Activated naive CD4-positive, alpha-beta T cell treated with anti-CD3 and anti-CD28 coated beads, Interleukin-2, amount 50 U/mL, for 24 hours (primary cell): ENCODE measurements around the gene DNAJA1.
A peak's percentile ranks its signal among the peaks of the same experiment; 100 is the strongest.
"Not testable (repeated sequence)": the region's sequence is repeated elsewhere in the genome, so short reads cannot be mapped to it uniquely, and the experiment has no call there.

Source experiments
- H3K27ac Mint-ChIP-seq: one replicate; pipeline ENCODE4 v1.8.0; 2021; ENCODE audit warnings: mild to moderate bottlenecking, mixed read lengths
- H3K27me3 Mint-ChIP-seq: one replicate; pipeline ENCODE4 v1.8.0; 2021; ENCODE audit warnings: mixed read lengths
- H3K36me3 Mint-ChIP-seq: one replicate; pipeline ENCODE4 v1.8.0; 2021; ENCODE audit warnings: mixed read lengths
- H3K4me1 Mint-ChIP-seq: one replicate; pipeline ENCODE4 v1.8.0; 2021; ENCODE audit warnings: mixed read lengths
- H3K4me3 Mint-ChIP-seq: one replicate; pipeline ENCODE4 v1.8.0; 2021; ENCODE audit warnings: mild to moderate bottlenecking, mixed read lengths
- H3K9me3 Mint-ChIP-seq: one replicate; pipeline ENCODE4 v1.8.0; 2021; ENCODE audit warnings: mixed read lengths

The DNAJA1 gene

DNA sequence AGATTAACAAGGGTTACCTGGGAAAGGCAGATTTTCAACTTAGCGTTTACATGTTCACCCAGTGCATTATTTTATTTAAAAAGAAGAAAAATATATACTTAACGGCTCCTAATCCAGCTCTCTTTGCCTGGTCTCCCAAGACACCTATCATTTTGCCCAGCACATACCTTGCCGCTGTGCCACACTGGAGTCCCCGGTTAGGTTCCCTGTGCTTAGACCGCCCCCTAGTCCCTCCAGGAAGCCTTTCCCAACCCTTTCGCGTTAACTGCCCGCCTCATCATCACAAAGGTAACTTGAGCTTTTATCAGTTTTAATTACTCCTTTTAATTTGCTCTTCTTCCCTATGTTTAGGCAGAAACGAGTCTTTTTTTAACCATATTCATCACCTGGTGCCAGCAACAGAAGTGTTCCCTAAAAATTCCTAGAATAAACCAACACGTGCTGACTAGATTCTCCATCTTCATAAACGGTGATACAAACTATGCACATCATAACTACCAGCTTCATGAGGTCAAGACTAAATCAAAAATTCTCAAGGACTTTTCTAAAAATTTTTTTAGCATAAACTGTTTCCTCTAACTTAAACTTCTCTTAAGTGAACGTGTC lies 19.7 kb downstream of the DNAJA1 start:
- Mint-ChIP-seq H3K9me3 (no peaks in the 10 kb centered on the region), H3K4me1 (peaks cover 30% of the 10 kb centered on the region), H3K27me3 (no peaks in the 10 kb centered on the region), H3K36me3 (peaks cover 10% of the 10 kb centered on the region), H3K27ac (peak overlapping the region; percentile 46), H3K4me3 (peak overlapping the region; percentile 82)

DNA sequence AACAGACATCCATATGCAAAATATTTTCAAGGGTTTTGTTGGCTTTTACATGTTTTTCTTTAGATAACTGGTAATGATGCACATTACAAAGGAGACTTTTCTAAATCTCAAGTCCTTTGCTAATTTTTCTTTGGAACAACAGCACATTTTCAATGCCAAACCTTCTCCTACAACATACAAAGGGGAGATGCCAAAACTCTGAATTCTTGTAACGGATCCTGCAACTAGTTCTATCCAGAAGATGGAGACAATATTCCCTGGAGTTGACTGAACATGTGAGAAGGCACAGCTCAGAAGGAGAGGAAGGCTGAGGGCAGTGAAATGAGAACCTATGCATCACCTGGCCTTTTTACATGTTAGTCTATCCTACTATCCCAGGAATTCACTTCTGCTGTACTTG lies 21.0 kb downstream of the DNAJA1 start:
- Mint-ChIP-seq H3K27ac (no peak overlapping the region), H3K36me3 (peaks cover 10% of the 10 kb centered on the region), H3K4me1 (peaks cover 35% of the 10 kb centered on the region), H3K9me3 (no peaks in the 10 kb centered on the region), H3K4me3 (no peak overlapping the region), H3K27me3 (no peaks in the 10 kb centered on the region)

DNA sequence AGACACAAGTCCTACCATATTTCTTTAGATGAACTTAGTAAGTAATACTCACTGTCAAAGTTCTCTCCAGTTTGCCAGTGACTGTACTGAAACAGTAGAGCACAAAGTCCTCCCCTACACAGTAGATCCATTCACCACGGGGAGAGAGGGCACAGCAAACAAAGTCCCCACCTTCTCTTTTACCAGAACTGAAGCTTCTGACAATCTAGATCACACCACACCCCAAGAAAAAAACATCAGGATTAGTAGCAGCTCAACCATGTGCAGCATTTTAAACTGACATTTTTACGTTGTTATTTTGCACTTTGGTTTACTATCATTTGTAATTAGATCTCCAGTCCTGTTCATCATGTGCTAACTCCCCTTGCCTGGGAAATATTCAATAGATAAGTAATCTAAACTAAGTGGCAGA lies 23.0 kb downstream of the DNAJA1 start:
- H3K36me3 Mint-ChIP-seq = peaks cover 14% of the 10 kb centered on the region
- H3K9me3 Mint-ChIP-seq = no peaks in the 10 kb centered on the region
- H3K4me1 Mint-ChIP-seq = peaks cover 34% of the 10 kb centered on the region
- no peak overlapping the region for H3K4me3 Mint-ChIP-seq
- H3K27me3 Mint-ChIP-seq = no peaks in the 10 kb centered on the region
- H3K27ac Mint-ChIP-seq = peak overlapping the region; percentile 55

- peaks cover 18% of the 10 kb centered on the region for H3K4me1 Mint-ChIP-seq
- no peaks in the 10 kb centered on the region for H3K9me3 Mint-ChIP-seq
- no peaks in the 10 kb centered on the region for H3K27me3 Mint-ChIP-seq
- H3K36me3 Mint-ChIP-seq = peaks cover 16% of the 10 kb centered on the region
- H3K27ac Mint-ChIP-seq = peak overlapping the region; percentile 31
- no peak overlapping the region for H3K4me3 Mint-ChIP-seq
Observed at GRCh38 chr9:33049680-33050361, 24.7 kb downstream of the DNAJA1 start.

GRCh38 chr9:33051144-33051543 lies 26.1 kb downstream of the DNAJA1 start:
- H3K4me3 Mint-ChIP-seq = no peak overlapping the region
- no peak overlapping the region for H3K27ac Mint-ChIP-seq
- H3K36me3 Mint-ChIP-seq = peaks cover 14% of the 10 kb centered on the region
- H3K27me3 Mint-ChIP-seq = no peaks in the 10 kb centered on the region
- no peaks in the 10 kb centered on the region for H3K9me3 Mint-ChIP-seq
- H3K4me1 Mint-ChIP-seq = peaks cover 13% of the 10 kb centered on the region

DNA sequence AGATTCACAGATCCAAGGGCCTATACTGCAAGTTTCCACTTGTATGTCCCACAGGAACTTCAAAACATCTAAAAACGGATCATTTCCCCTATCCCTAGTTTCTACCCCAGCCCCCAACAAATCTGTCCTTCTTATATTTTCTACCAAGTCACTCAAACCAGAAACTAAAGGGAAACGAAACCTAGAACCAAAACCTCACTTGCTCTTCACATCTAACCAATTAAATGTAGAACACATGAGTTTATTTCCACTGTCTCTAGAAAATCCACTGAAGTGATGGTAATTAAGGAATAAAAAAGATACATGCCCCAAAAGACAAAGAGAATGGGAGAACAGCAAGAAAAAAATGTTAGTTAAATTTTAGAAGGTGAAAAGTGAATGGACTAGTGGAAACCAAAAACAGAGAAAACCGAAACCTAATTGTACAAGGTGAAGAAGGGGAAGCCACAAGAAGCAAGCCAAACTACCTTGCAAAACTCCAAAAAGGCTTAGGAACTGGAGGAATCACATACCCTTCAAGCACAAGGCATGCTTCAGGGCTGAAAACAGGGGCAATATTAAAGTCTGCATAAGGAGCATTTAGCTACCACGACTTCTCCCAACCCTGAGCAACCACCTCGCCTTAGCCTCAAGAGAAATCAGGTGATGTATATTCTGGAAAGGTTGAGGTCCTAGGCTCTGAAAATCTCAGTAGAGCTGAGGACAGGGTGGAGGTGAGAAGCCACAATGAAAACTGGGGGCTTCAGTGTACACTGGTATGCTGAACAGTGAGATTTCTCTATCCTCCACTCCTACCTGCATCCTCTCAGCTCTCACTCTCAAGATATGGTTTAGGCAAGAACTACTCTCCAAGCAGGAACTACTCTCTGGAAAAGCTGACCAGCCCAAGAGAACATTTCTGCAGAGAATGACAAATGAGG lies 40.3 kb downstream of the DNAJA1 start:
- Mint-ChIP-seq H3K4me1 (peaks cover 10% of the 10 kb centered on the region), H3K9me3 (no peaks in the 10 kb centered on the region), H3K36me3 (peaks cover 14% of the 10 kb centered on the region), H3K4me3 (no peak overlapping the region), H3K27ac (peak overlapping the region; percentile 2), H3K27me3 (no peaks in the 10 kb centered on the region)

- H3K4me3 Mint-ChIP-seq = no peak overlapping the region
- no peak overlapping the region for H3K27ac Mint-ChIP-seq
- H3K4me1 Mint-ChIP-seq = peaks cover 35% of the 10 kb centered on the region
- H3K36me3 Mint-ChIP-seq = peaks cover 29% of the 10 kb centered on the region
- H3K9me3 Mint-ChIP-seq = no peaks in the 10 kb centered on the region
- H3K27me3 Mint-ChIP-seq = no peaks in the 10 kb centered on the region
Observed at GRCh38 chr9:33068991-33069390, 43.9 kb downstream of the DNAJA1 start.

DNA sequence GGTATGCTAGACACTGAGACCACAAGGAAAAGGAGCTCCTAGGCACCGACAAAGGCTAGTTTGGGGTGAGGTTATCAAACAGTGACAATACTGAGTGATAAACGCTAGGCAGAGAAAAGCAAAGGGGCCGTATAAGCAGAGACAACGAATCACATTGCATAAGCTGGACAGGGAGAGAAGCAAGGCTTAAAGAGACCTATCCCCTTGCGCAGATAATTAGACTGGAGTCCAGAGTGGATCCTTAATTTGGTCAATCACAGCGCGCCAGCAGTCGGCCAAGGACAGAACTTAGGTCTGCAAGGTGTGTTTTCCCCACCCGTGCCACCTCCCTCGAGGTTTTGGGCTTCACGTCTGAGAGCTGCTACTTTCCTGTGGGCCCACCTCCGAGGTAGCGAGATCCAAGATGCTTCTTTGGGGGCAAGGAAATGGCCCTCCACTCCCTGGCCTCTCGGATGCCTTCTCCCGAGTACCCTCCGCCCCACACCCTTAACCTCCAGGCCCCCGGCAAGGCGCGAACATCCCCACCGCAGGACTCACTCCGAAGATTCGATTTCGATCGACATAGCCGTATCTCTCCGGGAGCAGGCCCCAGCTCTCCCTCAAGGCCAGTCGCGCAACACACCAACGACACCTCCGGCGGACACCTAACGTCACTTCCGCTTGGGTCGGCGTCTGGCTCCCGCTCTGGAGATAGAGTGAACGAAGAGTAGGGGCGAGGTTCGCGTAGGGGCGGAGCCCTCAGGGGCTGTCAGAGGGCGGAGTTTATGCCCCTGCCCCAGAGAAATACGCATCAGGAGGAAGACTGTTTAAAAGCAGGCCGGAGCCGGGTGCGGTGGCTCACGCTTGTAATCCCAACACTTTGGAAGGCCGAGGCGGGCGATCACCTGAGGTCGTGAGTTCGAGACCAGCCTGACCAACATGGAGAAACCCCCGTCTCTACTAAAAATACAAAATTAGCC lies 51.3 kb downstream of the DNAJA1 start, which contains the start of gene SMU1:
Gene SMU1 (minus strand): TSS at position 629 of the 959 bp plus-strand sequence. CDS start 66 bp downstream, at position 563.
- Mint-ChIP-seq H3K9me3 (no peaks in the 10 kb centered on the region), H3K36me3 (peaks cover 13% of the 10 kb centered on the region), H3K4me1 (peaks cover 47% of the 10 kb centered on the region), H3K4me3 (peak within 1 kb of the TSS; percentile 97), H3K27ac (peak within 1 kb of the TSS; percentile 96), H3K27me3 (no peaks in the 10 kb centered on the region)

DNA sequence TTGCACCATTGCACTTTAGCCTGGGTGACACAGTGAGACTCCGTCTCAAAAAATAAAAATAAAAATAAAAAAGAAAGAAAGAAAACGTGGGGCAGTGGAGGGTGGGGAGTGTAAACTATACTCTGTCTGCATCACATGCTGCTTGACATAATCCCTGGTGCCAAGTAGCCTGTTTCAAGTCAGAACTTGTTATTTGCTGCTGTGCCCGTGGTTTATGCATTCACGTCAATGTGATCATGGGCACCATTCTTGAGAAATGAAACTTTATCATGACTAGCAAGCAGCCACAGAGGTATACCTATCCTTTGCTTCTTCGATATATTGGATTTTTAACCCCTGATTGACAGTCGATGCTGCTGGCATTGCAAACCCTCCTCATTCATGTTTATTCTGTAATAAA lies 55.5 kb downstream of the DNAJA1 start:
- Mint-ChIP-seq H3K36me3 (no peaks in the 10 kb centered on the region), H3K4me3 (no peak overlapping the region), H3K4me1 (peaks cover 29% of the 10 kb centered on the region), H3K27ac (no peak overlapping the region), H3K9me3 (no peaks in the 10 kb centered on the region), H3K27me3 (no peaks in the 10 kb centered on the region)

GRCh38 chr9:33081128-33081851 lies 56.2 kb downstream of the DNAJA1 start:
- no peaks in the 10 kb centered on the region for H3K27me3 Mint-ChIP-seq
- H3K9me3 Mint-ChIP-seq = no peaks in the 10 kb centered on the region
- H3K4me3 Mint-ChIP-seq = no peak overlapping the region
- H3K36me3 Mint-ChIP-seq = no peaks in the 10 kb centered on the region
- H3K27ac Mint-ChIP-seq = no peak overlapping the region
- H3K4me1 Mint-ChIP-seq = peaks cover 24% of the 10 kb centered on the region

- Mint-ChIP-seq H3K4me3 (peak overlapping the region; percentile 19), H3K4me1 (peaks cover 18% of the 10 kb centered on the region), H3K27me3 (no peaks in the 10 kb centered on the region), H3K27ac (peak overlapping the region; percentile 79), H3K36me3 (no peaks in the 10 kb centered on the region), H3K9me3 (no peaks in the 10 kb centered on the region)
Observed at GRCh38 chr9:33082128-33082527, 57.1 kb downstream of the DNAJA1 start.

DNA sequence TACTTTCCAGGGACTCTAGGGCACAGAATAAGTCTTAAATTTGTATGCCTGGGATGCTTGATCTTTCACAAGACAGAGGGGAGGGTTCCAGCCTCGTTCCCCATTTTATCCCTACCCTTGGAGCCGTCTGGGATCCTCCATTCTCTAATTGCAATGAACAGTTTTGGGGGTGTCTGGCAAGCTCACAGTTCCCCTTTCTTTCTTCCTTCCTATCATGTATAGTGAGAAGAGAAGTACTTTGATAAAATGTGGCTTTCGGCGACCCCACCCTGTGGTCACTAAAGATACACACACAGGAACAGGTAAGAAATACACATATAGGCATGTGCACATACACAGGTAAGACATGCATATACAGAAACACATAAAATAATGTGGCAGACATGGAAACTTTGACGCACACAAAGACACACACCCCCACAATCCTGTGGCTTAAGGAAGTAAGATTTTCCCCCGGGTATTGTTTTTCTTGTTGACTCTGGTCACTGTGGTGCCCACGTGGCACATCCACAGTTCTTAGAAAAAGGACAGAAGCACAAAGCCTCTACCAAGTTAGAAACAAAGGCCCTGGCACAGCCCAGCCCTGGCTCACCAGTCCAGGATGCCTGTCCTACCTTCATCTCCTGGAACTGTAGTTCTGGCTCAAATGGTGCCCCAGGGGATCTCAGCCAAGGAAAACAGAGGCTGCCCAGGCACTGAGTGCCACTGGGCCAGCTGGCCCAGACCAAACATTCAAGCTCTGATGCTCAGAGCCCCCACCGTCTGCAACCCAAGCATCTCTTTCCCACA lies 57.7 kb downstream of the DNAJA1 start:
- no peaks in the 10 kb centered on the region for H3K9me3 Mint-ChIP-seq
- peaks cover 15% of the 10 kb centered on the region for H3K4me1 Mint-ChIP-seq
- H3K36me3 Mint-ChIP-seq = no peaks in the 10 kb centered on the region
- H3K4me3 Mint-ChIP-seq = peak overlapping the region; percentile 59
- peak overlapping the region; percentile 79 for H3K27ac Mint-ChIP-seq
- H3K27me3 Mint-ChIP-seq = no peaks in the 10 kb centered on the region

DNA sequence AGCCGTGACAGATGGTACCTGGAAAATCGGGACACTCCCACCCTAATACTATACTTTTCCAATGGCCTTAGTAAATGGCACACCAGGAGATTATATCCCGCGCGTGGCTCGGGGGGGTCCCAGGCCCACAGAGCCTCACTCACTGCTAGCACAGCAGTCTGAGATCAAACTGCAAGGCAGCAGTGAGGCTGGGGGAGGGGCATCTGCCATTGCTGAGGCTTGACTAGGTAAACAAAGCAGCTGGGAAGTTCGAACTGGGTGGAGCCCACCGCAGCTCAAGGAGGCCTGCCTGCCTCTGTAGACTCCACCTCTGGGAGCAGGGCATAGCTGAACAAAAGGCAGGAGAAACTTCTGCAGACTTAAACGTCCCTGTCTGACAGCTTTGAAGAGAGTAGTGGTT lies 60.6 kb downstream of the DNAJA1 start:
- not testable (repeated sequence) for H3K27me3 Mint-ChIP-seq, H3K4me3 Mint-ChIP-seq

More for the DNA sequence above, 60.6 kb downstream of the DNAJA1 start:
- not testable (repeated sequence) for H3K27ac Mint-ChIP-seq, H3K36me3 Mint-ChIP-seq, H3K4me1 Mint-ChIP-seq, H3K9me3 Mint-ChIP-seq
